ENCODE data around the gene PTPN9.

- TF ChIP-seq CHD2 (IDR thresholded peaks at IDR 0.05; ENCODE audit: borderline replicate concordance, low read depth, low read length) = no peak
- no peak for TF ChIP-seq CTCF (IDR thresholded peaks at IDR 0.05 in 2 of 3, conservative IDR thresholded peaks at IDR 0.05 in 1 of 3; ENCODE audit: control insufficient read depth in 2 of 3, extremely low read depth in 1 of 3, insufficient read depth in 1 of 3, low read depth in 3 of 3, low read length in 3 of 3)
- TF ChIP-seq EZH2 (IDR thresholded peaks at IDR 0.05; ENCODE audit: borderline replicate concordance, control insufficient read depth, low read depth, low read length) = no peak
- no peak for TF ChIP-seq IKZF1 (conservative IDR thresholded peaks at IDR 0.05)
- no peak for TF ChIP-seq RB1 (IDR thresholded peaks at IDR 0.05; ENCODE audit: borderline replicate concordance)
- no peak for TF ChIP-seq IRF4 (IDR thresholded peaks at IDR 0.05; ENCODE audit: low read depth, low read length)
- no peak for TF ChIP-seq POLR2A (IDR thresholded peaks at IDR 0.05; ENCODE audit: low read depth, low read length)
- TF ChIP-seq EP300 (IDR thresholded peaks at IDR 0.05; ENCODE audit: borderline replicate concordance in 1 of 2, control insufficient read depth in 1 of 2, low read depth in 2 of 2, low read length in 2 of 2) = no peak
These were observed 95.2 kb downstream of the PTPN9 start for GRCh38 chr15:75483961-75484360.
